GM13976 (cell line): Measurements from ENCODE around the gene C2CD5.

Experiments used
- DNase-seq: peaks from one replicate; pipeline ENCODE4 v3.0.0; 2012; ENCODE audit warnings: low spot score
- in situ Hi-C: fragments of 300-500 bp; cut with MboI; formaldehyde crosslinking; loops from one replicate; pipeline ENCODE4 v1.12.0; 2022; ENCODE audit warnings: low sequenced_read_pairs, mixed read lengths, inconsistent platforms; ENCODE audit not compliant: unreplicated experiment
- TF ChIP-seq, protein P1 (sequence below): IDR thresholded peaks from 2 replicates; pipeline ENCODE4 v1.5.1; 2012; ENCODE audit warnings: borderline replicate concordance, mild to moderate bottlenecking; ENCODE audit not compliant: insufficient read depth; ENCODE audit errors: extremely low read depth, missing control alignments, control extremely low read depth

Gene C2CD5, protein sequence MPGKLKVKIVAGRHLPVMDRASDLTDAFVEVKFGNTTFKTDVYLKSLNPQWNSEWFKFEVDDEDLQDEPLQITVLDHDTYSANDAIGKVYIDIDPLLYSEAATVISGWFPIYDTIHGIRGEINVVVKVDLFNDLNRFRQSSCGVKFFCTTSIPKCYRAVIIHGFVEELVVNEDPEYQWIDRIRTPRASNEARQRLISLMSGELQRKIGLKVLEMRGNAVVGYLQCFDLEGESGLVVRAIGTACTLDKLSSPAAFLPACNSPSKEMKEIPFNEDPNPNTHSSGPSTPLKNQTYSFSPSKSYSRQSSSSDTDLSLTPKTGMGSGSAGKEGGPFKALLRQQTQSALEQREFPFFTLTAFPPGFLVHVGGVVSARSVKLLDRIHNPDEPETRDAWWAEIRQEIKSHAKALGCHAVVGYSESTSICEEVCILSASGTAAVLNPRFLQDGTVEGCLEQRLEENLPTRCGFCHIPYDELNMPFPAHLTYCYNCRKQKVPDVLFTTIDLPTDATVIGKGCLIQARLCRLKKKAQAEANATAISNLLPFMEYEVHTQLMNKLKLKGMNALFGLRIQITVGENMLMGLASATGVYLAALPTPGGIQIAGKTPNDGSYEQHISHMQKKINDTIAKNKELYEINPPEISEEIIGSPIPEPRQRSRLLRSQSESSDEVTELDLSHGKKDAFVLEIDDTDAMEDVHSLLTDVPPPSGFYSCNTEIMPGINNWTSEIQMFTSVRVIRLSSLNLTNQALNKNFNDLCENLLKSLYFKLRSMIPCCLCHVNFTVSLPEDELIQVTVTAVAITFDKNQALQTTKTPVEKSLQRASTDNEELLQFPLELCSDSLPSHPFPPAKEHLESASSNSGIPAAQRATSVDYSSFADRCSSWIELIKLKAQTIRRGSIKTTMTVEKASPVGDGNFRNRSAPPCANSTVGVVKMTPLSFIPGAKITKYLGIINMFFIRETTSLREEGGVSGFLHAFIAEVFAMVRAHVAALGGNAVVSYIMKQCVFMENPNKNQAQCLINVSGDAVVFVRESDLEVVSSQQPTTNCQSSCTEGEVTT

DNA sequence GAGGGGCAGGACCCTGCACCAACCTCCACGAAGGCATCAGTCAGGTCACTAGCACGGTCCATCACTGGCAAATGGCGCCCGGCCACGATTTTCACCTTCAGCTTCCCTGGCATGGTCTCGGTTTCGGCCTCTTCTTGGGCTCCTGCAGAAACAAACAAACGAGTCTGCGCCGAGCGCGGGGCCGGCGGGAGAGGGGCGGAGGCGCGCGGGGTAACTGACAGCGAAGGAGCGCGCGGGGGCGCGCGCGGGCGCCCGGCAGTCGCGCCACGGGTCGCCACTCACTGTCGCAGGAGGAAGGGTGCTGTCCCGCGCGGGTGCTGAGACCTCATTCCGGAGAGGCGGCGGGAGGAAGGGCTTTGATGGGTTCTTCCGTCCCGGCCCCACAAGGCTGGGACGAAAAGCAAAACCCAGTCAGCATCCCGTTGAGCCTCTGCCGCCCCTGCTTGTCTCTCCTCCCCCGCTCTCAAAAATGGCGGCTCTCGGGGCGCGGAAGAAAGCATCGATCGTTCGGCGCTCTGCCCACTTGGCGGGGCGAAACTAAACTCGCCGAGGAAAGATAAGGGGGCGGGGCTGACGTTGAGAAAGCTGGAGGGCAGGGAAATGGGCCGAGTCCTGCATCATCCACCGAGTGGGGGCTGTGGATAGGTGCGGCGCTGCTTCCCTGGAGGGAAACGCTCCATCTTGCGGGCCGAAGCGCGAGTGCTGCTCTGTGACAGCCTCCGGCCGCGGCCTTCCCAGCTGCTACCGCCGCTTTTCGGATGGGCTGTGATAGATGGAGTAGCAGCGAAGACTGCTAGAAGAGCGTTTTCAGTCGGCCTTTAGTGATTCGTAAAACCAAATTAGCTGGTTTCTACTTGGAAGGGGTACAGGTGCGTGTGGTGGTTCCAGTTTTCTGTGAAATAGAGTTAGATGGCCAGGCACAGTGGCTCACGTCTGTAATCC is at the start of gene C2CD5:
Gene C2CD5 (minus strand): TSS at position 505 of the 942 bp plus-strand sequence. CDS start 392 bp downstream, at position 113.
- peak; percentile 91 for DNase-seq
- in situ Hi-C loops: no loop called here
- TF ChIP-seq, protein P1, sequence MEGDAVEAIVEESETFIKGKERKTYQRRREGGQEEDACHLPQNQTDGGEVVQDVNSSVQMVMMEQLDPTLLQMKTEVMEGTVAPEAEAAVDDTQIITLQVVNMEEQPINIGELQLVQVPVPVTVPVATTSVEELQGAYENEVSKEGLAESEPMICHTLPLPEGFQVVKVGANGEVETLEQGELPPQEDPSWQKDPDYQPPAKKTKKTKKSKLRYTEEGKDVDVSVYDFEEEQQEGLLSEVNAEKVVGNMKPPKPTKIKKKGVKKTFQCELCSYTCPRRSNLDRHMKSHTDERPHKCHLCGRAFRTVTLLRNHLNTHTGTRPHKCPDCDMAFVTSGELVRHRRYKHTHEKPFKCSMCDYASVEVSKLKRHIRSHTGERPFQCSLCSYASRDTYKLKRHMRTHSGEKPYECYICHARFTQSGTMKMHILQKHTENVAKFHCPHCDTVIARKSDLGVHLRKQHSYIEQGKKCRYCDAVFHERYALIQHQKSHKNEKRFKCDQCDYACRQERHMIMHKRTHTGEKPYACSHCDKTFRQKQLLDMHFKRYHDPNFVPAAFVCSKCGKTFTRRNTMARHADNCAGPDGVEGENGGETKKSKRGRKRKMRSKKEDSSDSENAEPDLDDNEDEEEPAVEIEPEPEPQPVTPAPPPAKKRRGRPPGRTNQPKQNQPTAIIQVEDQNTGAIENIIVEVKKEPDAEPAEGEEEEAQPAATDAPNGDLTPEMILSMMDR: peak; percentile 52

DNA sequence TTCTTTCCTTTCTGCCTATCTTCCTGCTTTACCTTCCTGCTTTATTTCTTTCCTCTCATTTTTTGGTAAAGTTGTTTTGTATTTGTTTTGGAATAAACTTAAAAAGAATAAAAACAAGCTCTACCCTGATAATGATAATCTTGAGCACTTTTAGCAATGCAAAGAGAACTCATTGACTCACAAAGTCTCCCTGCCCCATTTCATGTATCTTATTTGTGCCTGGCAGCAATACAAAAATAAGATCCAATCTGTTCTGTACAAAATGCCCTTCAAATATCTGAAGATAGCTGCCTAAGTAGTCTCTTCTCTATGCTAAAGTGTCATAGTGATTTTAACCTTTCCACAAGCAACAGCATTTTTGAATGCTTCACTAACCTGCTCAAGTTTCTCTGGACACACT is 49.5 kb upstream of the C2CD5 start:
- in situ Hi-C loops: no loop called here
- TF ChIP-seq, protein P1: no peak
- no peak for DNase-seq

DNA sequence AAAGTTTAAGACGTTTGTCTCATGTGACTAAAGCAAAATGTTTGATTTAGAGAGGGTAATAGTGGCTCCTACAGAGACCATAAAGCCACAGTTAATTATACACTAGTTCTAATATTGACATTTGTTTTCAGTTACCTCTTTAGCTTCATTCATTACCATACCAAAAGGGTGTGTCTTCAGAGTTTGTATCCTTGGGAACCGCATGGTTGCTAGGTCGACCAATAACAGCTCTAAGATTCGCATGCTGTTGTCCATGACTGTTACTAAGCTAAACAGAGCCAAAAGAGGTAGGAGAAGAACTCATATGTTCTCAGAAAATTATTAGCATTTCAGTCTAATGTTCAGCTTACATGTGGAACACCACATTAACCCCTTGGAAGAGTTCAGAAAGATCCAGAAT is 44.5 kb upstream of the C2CD5 start:
- TF ChIP-seq, protein P1: no peak
- in situ Hi-C loops: no loop called here
- DNase-seq: no peak

DNA sequence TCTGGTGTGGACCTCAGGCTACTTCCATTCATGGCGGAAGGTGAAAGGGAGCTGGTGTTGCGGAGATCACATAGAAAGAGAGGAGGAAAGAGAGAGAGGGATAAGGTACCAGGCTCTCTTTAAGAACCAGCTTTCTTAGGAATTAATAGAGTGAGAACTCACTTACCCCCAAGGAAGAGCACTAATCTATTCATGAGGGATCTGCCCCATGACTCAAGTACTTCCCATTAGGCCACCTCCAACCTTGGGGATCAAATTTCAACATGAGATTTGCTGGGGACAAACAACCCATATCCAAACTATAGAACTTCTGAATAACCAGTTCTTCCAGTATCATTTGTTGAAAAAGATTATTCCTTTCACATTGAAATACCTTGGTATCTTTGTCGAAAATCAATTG is 34.0 kb upstream of the C2CD5 start:
- in situ Hi-C loops: no loop called here

DNA sequence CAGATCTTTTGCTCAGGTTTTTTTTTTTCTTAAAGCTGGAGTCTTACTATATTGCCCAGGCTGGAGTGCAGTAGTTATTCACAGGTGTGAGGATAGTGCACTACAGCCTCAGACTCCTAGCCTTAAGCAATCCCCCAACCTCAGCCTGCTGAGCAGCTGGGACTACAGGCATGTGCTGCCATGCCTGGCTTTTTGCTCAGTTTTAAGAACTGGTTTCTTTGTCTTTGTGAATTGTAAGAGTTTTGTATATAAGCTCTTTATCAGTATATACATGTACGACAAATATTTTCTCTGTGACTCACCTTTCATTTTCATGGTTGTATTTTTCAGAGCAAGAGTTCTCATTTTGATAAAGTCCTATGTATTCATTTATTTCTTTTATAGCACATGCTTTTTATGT is 33.3 kb upstream of the C2CD5 start:
- no peak for DNase-seq
- TF ChIP-seq, protein P1: no peak
- in situ Hi-C loops: no loop called here

More for the DNA sequence above, 34.0 kb upstream of the C2CD5 start:
- TF ChIP-seq, protein P1: no peak
- DNase-seq: no peak

DNA sequence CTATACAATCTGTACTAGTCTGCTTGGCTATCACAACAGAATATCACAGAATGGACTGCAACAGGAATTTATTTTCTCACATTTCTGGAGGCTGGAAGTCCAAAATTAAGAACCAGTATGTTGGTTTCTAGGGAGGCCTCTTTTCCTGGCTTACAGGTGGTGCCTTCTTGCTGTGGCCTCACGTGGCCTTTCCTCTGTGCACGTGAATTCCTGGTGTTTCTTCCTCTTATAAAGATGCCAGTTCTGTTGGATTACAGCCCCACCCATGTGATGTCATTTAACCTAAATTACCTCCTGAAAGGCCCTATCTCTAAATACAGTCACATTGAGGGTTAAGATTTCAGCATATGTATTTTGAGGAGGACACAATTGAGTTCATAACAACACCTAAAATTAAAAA is 32.1 kb upstream of the C2CD5 start:
- TF ChIP-seq, protein P1: no peak
- in situ Hi-C loops: no loop called here
- no peak for DNase-seq
